Left renal cortex interstitium (tissue), 4 donors: Measurements from ENCODE around the gene CACNA2D4. TPM values are rescaled to one million over a fixed set of nuclear protein-coding genes. Genes with fewer than 3 reads are reported as not detected.

Experiments
- DNase-seq, 4 donors: peaks; one replicate each; pipeline ENCODE4 v3.0.0-alpha.2; 2013; ENCODE audit warnings: low read depth in 4 of 4, low spot score in 2 of 4, missing footprints in 1 of 4
- polyA plus RNA-seq, 4 donors: library from polyadenylated mRNA; unstranded; fragments of 120-200 nt; gene quantifications; one replicate each; pipeline ENCODE4 v1.2.1, GENCODE V29; 2013; ENCODE audit not compliant: insufficient read length in 4 of 4

CACNA2D4 gene
- polyA plus RNA-seq, 4 donors, result 1.7 to 2.6 (median 2.5) TPM

DNA sequence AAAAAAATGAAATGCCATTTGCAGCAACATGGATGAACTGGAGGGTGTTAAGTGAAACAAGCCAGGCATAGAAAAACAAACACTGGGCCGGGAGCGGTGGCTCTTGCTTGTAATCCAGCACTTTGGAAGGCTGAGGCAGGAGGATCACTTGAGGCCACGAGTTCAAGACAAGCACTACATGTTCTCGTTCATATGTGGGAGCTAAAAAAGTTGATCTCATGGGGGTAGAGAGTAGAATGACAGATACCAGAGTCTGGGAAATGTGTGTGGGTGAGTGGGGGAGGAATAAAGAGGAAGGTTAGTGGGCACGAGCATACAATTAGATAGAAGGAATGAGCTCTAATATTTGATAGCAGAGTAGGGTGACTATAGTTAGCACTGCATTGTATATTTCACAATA lies 21.5 kb downstream of the CACNA2D4 start:
- DNase-seq, result no peak

DNA sequence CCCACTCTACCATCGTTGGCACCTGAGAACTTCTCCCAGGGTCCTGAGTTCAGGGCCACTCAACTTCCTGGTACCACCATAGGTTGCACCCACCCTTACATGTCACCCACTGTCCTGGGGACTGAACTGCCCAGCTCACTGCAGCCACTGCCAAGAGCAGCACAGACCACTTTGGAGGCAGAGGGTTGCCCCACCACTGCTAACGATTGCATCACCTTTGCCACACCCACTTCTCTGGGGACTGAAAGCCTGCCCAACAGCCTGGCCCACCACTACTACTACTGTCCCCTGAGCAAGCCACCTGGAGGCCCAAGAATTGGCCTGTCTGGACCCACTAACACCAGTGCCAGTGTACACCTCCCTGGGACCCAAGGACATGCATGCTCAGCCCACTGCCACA lies 27.6 kb downstream of the CACNA2D4 start:
- no peak for DNase-seq

- no peak for DNase-seq
Measured at GRCh38 chr12:1890119-1890703, 28.2 kb downstream of the CACNA2D4 start.

DNA sequence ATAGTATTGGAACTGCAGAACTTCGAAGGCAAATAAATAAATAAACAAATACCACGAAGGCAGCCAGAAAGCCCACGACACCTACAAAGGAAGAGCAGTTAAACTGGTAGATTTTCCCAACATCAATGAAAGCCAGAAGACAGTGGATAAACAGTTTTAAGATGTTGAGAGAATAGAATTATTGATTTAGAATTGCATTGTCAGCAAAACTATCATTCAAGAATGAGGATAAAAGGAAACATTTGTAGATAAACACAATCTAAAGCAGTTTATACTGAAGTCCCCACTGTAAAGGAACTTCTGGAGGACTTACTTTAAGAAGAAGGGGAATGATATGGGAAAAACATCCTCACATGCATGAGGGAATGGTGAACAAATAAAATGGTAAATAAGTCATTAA lies 29.5 kb downstream of the CACNA2D4 start:
- DNase-seq, result no peak

DNA sequence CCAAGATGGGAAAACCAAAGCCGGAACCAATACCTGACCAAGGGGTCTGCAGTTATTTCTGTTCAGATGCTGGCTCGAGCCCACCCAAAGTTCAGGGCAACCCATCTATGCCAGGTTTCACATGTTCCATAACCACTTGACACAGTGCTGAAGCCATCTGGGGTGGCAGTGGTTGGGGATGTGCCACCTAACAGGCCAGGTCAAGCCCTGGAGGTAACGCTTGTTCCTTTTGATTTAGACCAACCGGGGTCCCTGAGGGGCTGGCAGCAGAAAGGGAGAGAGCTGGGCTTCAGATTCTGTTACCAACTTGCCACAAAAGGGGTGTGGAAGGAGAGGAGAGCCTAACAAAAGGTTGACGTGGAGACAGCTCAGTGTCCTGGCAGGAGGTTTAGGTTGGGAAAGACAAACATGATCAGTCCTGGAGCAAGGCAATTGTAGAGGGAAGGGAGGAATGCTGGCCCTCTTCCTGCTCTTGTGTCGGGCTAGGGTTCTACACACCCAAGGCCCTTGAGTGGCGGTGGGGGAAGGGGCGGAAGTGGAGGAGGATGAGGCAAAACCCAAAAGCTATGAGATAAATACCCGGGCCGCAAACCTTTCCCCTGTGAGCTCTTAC lies 31.9 kb downstream of the CACNA2D4 start:
- no peak for DNase-seq

DNA sequence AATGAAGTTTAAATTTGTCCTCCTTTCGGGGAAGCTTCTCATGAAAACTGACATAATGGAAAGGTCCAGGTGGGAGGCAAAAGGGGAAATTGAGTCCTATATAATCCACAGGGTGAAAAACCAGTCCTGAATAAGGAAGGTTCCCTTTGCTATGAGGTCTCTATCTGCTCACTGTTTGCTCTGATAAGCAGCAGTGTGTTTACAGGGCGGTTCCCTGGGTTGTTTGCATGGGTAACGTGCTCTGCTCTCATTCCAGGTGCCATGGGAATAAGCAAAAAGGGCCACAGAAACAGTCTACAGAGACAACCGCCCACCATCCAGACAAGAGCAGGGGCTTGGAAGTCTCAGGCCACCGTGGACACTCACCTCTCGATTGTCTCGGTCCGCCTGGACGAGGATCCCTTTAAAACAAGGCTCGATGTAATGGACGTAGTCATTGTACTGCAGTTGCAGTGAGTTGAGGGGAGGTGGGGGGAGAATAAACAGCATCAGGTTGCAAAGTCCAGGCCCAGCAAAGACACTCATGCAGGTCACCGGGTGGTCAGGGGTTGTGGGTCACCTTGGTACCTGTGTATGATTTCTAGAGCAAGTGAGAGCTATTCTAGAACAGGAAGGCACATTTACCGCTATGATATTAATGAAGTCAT lies 32.7 kb downstream of the CACNA2D4 start:
- DNase-seq, result no peak

DNA sequence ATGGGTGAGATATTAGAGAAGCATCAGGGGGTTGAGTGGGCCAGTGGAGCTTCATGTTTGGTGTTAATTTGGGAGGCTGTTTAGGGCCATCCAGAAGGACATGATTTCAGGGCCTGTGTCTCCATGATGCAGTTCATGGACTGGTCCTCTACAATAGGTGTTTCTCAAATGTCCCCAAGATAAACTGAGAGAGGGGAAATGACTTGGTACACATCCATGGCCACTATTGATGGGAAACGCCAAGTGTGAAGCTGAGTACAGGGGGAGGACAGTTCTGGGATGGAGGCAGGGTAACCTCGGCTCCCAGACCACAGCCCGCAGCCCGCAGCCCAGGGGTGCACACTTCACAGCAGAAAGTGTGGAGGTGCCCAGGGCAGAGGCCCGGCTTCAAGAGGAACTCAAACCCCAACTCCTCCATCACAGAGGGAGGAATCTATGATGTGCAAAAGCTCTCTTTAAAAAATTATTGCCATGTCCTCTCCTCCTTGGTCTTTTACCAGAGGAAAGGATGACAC lies 33.3 kb downstream of the CACNA2D4 start:
- no peak for DNase-seq

DNA sequence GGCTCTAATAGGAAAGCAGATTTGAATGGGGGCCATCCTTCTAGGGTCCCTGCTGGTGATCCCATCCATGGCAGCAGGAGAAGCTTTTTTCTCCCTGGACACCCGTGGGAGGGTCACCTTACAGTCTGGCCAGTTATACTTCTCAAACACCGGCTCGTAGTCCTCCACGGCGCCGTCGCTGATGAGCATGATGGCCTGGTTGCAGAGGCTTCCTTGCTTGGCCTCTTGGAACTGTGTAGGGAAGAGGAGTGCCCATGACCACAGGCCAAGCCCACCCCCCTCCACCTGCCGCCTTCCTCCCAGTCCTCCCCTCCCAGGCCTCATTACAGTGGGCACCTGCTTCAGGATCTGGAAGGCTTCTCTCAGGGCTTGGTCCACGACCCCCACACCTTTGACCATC lies 33.8 kb downstream of the CACNA2D4 start:
- no peak for DNase-seq

DNA sequence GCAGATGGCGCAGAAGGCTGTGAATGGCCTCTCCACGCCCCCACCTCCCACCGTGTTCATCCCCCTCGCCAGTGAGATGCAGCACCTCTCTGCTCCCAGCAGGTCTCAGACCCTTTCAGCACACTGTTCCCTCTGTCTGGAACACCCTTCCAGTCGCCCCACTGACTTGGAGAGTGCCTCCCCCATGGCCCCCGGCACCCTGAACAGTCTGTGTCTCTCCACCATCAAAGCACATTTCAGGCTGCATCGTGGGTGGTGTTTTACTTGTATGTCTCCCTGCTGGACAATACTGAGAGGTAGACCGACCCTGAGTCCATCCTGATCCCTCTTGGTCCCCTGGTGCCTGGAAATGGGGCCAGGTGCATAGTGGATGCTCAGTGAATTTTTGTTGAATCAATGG lies 34.9 kb downstream of the CACNA2D4 start:
- DNase-seq, result no peak

- no peak for DNase-seq
Measured at GRCh38 chr12:1882850-1883470, 35.5 kb downstream of the CACNA2D4 start.

DNA sequence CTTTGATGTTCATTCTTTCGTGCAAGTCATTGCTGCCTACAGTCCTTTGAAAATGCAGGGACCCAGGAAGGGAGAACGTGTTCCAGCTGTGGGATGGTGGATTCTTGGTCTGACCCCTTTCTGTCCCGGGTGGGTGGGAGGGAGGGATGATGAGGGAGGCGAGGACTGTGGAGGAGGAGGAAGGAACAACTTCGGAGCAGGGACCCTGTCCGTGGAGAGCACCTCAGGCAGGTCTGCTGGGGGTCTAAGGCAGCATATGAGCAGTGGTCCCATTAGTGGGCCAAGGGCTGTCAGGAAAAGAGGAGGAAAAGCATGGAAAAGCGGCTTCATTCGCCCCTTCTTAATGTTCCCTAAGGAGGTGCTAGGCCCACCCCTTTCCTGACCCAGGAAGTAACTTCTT lies 36.0 kb downstream of the CACNA2D4 start:
- no peak for DNase-seq

GRCh38 chr12:1881936-1882335 lies 36.5 kb downstream of the CACNA2D4 start:
- DNase-seq, result no peak

DNA sequence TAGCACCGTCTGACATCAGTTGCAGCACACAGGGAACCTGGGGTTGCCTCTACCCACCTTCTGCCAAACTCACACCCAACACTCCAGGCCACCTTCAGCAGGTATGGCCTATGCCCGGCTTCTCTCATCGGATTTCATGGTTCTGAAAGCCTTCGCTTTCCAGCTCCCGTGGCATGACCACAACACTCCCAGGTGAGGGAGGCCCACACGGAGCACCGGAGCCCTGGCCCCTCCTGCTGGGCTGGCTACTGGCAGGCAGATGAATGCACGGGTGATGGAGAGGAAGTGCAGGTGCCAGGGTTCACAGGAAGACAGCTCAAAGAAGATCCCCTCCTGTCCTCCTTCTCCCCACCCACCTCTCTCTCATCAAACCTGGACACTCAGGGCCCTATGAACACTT lies 37.2 kb downstream of the CACNA2D4 start:
- DNase-seq, result no peak

- no peak for DNase-seq
Measured at GRCh38 chr12:1880876-1881275, 37.6 kb downstream of the CACNA2D4 start.

DNA sequence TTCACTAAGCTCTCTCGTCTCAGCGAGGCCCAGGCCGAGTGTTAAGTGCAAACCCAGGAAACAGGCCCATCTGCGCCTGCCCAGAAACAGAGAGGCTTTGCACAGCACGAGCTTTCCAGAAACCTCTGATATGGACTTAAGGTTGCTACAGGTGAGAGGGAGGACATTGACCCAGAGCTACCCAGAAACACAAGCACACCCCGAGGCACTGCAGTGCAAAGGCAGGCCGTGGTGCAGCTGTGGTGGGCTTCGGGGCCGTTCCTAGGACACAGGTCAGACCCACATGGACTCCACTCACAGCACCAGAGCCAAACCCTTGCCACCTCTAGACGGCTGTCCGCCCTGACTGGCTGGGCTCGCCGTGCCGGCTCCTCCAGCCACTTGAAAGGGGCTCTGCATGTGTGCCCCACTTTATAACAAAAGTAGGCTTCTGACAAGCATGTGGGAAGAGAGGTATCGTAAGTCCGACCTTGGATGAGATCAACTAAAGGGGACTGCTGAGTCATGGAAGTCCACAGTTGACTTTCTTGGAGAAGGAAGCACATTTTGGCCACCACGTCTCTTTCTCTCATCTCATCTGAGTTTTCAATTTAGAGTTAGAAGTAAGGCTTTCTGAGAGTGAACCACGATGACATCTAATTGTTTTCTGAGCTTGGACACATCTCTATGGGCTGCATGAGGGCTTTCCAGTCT lies 38.2 kb downstream of the CACNA2D4 start:
- DNase-seq, result no peak

DNA sequence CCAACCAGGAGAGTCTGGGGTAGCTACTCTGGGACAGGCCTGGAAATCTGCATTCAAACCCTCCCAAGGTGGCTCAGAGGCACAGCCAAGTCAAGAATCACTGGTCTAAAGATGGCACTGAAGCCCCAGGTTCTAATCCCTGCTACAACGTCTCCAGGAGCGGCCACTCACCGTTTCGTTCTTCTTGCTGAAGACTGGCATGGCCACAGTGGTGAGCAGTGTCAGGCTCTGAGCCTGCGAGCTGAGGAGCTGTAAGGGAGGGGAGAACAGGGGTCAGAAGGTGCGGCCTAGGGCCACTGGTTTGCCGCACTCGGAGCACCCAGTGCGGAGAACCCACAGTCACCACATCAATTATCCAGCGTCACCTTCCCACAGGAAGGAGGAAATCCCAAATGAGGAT lies 38.8 kb downstream of the CACNA2D4 start:
- no peak for DNase-seq

- no peak for DNase-seq
Measured at GRCh38 chr12:1878695-1879094, 39.8 kb downstream of the CACNA2D4 start.

DNA sequence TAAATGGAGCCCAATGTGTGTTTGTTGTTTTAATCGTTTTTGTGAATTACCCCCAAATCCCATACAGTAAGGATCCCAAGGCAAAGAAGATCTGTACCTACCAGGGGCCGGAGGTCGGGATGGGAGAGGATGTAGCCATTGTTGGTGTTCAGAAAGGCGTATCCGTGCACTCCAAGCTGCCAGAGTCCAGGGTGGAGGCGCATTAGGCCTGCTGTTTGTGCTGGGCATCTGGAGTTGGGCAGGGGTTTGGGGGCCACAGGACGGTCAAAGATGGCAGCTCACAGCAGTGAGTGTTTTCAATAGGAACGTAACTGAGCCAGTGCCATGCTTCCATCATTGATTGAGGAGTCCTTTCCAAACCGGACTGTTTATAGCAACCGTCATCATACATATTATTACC lies 40.2 kb downstream of the CACNA2D4 start:
- DNase-seq, result no peak

DNA sequence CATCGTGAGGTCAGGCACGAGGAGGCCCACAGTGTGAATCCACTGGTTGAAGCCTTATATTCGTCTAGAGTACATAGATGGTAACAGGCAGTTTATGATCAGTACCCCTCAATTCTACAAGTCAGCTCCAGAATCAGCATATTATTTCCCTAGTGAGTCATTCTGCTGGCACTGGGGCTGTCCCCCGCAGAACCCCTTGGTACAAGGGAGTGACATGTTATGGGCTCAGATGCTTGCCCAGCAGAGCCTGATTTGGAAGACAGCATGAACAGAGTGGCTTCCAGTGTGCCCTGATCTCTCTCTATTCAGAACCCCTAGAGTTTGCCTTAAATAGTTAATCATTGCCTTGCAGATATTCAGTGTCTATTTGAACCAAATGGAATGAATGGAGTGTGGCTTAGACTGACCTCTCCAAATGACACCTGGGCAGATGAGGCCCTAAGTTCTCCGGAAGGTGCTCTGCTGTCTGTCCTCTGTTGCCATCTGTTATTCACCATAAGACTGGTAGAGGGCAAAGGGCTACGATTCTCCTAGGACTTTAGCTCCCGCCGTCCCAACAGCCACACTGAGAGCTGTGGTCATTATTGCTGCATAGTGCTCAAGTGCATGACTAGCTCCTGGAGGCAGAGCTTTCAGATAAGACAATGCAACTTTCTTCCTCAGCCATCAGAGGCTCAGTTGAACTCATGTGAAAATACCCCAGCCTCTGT lies 41.1 kb downstream of the CACNA2D4 start:
- DNase-seq, result no peak

- no peak for DNase-seq
Measured at GRCh38 chr12:1876086-1876485, 42.4 kb downstream of the CACNA2D4 start.
